HG02798 (cell line): ENCODE data around the gene AGBL4.
"Not testable (repeated sequence)": the region's sequence is repeated elsewhere in the genome, so short reads cannot be mapped to it uniquely, and the experiment has no call there.

Source experiments
- ATAC-seq: cut with Tn5 transposase; IDR thresholded peaks from one replicate; pipeline ENCODE4 v1.9.1; 2021; ENCODE audit warnings: mild to moderate bottlenecking; ENCODE audit not compliant: unreplicated experiment, poor library complexity

The AGBL4 gene

DNA sequence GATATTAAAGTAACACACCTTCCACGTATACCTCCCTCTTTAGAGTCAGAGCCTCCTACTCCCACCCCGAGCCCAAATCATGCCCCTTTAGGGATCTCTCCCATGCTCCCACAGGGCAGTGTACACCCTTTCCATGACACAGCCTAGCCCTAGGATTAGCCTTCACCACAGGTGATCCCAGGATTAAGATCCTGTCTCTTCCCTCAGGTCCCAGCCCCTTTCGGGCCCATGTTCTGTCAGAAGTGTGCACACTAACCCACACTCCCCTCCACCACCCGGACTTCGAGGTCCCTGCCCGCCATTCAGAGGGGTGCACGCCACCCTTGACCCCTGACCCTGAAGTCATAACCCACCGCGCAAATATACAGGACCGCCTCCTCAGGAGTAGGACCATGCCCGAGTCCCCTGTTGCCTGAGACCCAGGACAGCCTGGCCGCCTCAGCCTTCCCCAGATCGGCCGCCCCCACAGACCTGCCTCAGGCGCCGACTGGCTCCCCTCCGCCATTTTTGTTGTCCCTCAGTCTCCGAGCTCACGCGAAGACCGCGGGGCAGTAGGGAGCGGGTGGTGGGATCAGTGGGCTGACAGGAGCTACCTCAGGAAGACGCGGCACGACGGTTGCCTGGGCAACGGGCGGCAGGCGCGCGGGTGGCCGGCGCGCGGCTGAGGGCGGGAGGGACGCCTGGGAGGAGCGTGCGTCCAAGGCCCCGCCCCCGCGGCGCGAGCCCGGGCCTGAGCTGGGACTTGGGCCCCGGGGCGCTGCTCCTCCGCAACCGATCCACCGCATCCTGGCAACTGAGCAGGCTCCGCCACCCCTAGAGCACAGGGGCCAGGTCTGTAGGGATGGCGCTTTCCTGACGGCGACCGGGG is at the start of gene AGBL4:
Gene AGBL4 (minus strand): TSS at position 663 of the 868 bp plus-strand sequence.
- no peak for ATAC-seq

GRCh38 chr1:50066806-50067205 is 43.1 kb upstream of the AGBL4 start:
- ATAC-seq: no peak

- ATAC-seq: no peak
Observed at GRCh38 chr1:50060279-50060678, 36.5 kb upstream of the AGBL4 start.

- ATAC-seq: no peak
Observed at GRCh38 chr1:50048791-50049190, 25.0 kb upstream of the AGBL4 start.

- ATAC-seq: no peak
Observed at GRCh38 chr1:50047916-50048694, 24.4 kb upstream of the AGBL4 start.

GRCh38 chr1:50038237-50038809 is 14.6 kb upstream of the AGBL4 start:
- no peak for ATAC-seq

GRCh38 chr1:50027794-50028193 is 4.0 kb upstream of the AGBL4 start:
- no peak for ATAC-seq

DNA sequence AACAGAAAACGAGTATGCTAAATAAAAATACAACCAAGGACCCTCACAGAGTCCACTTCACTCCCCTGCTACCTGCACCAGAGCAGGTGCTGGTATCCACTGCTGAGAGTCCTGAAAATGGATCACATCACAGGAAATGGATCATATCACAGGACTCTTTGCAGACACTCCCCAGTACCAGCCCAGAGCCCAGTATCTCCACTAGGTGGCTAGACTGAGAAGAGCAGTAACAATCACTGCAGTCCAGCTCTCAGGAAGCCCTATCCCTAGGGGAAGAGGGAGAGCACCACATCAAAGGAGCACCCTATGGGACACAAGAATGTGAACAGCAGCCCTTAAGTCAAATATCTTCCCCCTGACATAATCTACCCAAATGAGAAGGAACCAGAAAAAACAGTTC is 28.0 kb downstream of the AGBL4 start:
- ATAC-seq: no peak

- ATAC-seq: no peak
Observed at GRCh38 chr1:49971088-49971487, 52.7 kb downstream of the AGBL4 start.

DNA sequence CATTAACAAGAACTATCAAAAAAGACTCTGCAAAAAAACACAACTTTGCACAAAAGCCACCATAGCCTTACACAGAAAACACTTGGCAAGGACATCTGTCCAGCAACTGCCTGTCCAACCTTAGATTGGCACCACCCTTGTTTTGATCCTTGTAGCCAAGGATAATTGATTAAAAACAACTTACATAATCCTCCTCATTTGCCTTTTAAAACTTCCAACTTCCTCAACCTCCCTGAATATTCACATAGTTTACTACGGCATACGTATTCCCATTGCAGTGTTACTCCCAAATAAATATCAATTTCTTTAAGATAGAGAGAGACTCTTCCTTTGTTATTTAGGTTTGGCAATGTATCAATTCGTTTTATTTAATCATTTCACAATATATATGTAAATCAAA is 72.4 kb downstream of the AGBL4 start:
- no peak for ATAC-seq

DNA sequence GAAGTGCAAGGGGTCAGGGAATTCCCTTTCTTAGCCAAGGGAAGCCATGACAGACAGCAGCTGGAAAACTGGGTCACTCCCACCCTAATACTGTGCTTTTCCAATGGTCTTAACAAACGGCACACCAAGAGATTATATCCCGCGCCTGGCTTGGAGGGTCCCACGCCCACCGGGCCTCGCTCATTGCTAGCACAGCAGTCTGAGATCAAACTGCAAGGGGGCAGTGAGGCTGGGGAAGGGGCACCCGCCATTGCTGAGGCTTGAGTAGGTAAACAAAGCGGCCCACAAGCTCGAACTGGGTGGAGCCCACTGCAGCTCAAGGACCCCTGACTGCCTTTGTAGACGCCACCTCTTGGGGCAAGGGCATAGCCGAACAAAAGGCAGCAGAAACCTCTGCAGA is 108.5 kb downstream of the AGBL4 start:
- ATAC-seq: not testable (repeated sequence)

- ATAC-seq: no peak
Observed at GRCh38 chr1:49906365-49906764, 117.4 kb downstream of the AGBL4 start.

DNA sequence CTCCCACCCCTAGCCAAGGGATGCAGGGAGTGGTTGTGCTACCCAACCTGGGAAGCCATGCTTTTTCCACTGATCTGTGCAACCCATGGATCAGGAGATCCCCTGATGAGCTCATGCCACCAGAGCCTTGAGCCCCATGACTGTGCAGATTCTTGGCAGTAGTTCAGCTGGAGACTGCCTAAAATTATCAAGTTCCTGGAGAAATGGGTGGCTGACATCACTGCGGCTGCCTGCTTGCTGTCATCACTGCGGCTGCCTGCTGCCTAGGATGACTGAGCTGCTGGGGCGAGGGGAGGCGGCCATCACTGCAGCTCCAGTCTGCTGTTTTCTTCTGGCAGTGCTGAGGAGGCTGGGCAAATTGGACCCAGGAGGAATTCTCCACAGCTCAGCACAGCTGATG is 159.2 kb downstream of the AGBL4 start:
- no peak for ATAC-seq

DNA sequence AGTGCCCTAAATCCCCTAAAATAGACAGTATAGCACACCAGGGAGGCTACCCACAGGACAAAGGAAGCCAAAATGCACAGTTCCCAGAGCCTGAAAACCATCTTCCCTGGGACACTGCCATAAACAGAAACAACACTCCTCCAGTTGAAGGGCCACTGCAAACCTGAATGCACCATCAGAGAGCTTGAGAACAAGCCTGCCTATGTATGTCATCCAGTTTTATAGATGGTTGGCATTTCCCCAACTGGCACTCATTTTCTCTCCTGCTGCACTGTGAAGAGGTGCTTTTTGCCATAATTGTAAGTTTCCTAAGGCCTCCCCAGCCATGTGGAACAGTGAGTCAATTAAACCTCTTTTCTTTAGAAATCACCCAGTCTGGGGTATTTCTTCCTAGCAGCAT is 169.0 kb downstream of the AGBL4 start:
- ATAC-seq: no peak

DNA sequence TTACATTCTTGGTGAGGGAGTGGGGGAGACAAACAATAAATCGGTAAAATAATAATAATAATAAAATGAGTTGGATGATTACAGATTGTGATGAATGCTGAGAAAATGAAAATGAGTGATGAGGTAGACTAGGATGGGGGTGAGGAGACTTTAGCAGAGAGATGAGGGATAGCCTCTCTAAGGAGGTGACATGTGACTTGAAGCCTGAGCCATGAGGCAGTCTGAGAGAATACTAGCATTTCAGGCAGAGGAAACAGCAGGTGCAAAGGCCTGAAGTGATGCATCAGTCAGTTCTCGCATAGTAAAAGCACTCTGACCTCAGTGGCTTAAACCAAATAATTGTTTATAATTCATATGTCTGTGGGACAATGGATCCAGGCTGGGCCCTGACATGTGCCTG is 181.2 kb downstream of the AGBL4 start:
- ATAC-seq: no peak

DNA sequence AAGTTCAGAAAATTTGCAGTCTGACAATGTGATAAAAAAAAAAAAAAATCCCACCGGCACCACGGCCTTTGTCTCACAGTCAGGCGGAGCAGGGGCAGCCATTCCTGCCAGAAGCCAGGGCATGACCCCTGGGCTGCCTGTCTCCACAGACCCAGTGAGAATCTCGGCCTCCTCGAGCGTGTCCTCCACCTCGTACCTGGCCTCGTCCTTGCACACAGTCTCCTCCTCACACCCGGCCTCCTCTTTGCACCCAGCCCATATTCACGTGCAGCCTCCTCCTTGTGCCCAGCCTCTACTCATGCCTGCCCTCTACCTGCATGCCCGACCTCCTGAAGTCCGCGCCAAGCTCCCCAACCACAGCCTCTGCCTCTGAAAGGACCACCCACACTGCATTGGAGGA is 182.0 kb downstream of the AGBL4 start:
- no peak for ATAC-seq

DNA sequence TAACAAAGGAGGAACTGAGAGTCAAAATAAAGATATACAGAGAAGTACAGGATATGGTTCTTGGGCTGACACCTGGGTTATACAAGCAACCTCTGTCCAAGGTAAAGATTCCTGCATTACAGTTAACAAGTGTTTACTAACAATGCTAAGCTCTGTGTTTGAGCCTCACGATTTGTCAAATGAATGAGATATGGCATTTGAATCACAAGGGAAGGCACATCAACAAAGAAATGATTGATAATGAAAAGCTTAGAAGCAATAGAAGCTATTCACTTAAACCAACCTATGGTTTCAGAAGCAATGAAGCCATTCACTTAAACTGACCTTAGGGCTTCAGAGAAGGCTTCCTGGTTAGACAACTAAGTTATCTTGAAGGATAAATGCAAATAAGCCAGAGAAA is 199.5 kb downstream of the AGBL4 start:
- no peak for ATAC-seq

- no peak for ATAC-seq
Observed at GRCh38 chr1:49817681-49818080, 206.1 kb downstream of the AGBL4 start.

GRCh38 chr1:49787013-49787412 is 236.7 kb downstream of the AGBL4 start:
- not testable (repeated sequence) for ATAC-seq

DNA sequence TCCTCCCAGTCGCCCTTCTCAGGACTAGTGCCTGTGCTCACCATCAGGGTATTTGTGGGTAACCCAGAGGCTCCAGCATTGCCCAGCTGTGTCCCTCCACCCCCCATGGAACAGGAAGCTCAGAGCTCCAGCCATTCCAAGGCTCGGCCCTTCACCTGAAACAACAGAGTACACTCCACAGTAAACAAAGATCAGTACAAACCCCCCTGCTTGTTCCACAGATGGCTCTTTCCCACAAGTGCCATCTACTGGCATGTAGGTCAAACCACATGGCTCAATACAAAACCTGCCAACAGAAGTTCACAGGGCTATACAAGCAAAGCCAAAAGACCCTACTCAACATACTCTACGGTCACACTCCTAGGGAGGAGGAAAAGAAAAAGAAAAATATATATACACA is 258.7 kb downstream of the AGBL4 start:
- ATAC-seq: no peak

DNA sequence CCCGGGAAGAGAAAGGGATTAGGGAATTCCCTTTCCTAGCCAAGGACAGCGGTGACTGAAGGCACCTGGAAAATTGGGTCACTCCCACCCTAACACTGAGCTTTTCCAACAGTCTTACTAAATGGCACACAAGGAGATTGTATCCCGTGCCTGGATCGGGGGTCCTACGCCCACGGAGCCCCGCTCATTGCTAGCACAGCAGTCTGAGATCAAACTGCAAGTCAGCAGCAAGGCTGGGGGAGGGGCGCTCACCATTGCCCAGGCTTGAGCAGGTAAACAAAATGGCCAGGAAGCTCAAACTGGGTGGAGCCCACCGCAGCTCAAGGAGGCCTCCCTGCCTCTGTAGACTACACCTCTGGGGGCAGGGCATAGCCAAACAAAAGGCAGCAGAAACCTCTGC is 285.6 kb downstream of the AGBL4 start:
- not testable (repeated sequence) for ATAC-seq
